Adipocyte (in vitro differentiated cells): ENCODE data around the gene MLYCD.

Experiments
- DNase-seq: peaks from one replicate; pipeline ENCODE4 v3.0.0-alpha.2; 2015; ENCODE audit warnings: low read depth
- H3K27me3 ChIP-seq: replicated peaks from 2 replicates; pipeline ENCODE4 v1.7.0; 2013; ENCODE audit warnings: mild to moderate bottlenecking, low read length, moderate library complexity; ENCODE audit not compliant: control insufficient read depth, insufficient read depth
- H3K36me3 ChIP-seq: 2 replicates; pipeline ENCODE4 v1.7.0; 2013; ENCODE audit warnings: low read length, mild to moderate bottlenecking, moderate library complexity; ENCODE audit not compliant: control insufficient read depth, insufficient read depth, severe bottlenecking
- H3K4me1 ChIP-seq: 2 replicates; pipeline ENCODE4 v1.7.0; 2013; ENCODE audit warnings: mild to moderate bottlenecking, low read length, moderate library complexity; ENCODE audit not compliant: control insufficient read depth, insufficient read depth
- H3K4me3 ChIP-seq: 2 replicates; pipeline ENCODE4 v1.7.0; 2013; ENCODE audit warnings: mild to moderate bottlenecking, low read length, moderate library complexity
- H3K9ac ChIP-seq: 2 replicates; pipeline ENCODE4 v1.7.0; 2013; ENCODE audit warnings: mild to moderate bottlenecking, low read length, moderate library complexity
- H3K9me3 ChIP-seq: 2 replicates; pipeline ENCODE4 v1.7.0; 2013; ENCODE audit warnings: mild to moderate bottlenecking, low read length, moderate library complexity; ENCODE audit not compliant: control insufficient read depth

Gene MLYCD

DNA sequence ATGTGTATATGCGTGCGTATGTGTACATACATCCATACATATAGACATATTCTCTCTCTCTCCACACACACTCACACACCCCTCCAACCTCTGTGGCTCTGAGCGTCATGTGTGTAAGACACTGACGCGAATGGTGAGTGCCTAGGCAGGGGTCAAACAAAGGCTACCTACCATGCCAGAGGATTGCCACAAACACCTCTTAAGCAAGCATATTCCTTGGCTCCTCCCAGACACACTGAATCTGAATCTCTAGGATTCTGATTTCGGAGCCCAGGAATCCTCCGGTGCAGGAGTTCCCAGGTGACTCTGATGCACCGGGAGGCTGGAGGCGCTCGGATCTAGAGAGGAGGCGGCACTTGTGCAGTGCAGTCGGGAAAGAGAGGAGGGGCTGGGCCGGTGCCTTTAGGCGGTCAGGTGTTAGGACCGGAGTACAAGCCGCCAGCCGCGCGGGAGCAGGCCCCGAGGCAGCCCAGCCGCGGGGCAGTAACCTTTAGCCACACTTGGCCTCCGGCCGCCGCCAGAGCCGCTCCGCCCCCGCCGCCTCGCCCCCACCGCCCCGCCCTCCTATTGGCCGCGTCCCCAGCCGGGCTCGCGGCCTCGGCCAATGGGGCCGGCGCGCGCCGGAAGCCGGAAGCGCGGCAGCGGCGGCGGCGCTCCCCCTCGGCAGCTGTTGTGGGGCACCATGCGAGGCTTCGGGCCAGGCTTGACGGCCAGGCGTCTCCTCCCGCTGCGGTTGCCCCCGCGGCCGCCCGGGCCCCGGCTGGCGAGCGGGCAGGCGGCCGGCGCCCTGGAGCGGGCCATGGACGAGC lies at the start of gene MLYCD:
TSS of gene MLYCD (plus strand) at position 653 of the 809 bp plus-strand sequence. CDS start at position 683, 30 bp downstream.
- DNase-seq, result peak; percentile 93
- H3K4me1 ChIP-seq, result peaks cover 44% of the 10 kb centered on the region
- H3K9ac ChIP-seq, result peak within 1 kb of the TSS; percentile 87
- H3K27me3 ChIP-seq, result no peaks in the 10 kb centered on the region
- peak within 1 kb of the TSS; percentile 87 for H3K4me3 ChIP-seq
- no peaks in the 10 kb centered on the region for H3K36me3 ChIP-seq
- no peaks in the 10 kb centered on the region for H3K9me3 ChIP-seq

DNA sequence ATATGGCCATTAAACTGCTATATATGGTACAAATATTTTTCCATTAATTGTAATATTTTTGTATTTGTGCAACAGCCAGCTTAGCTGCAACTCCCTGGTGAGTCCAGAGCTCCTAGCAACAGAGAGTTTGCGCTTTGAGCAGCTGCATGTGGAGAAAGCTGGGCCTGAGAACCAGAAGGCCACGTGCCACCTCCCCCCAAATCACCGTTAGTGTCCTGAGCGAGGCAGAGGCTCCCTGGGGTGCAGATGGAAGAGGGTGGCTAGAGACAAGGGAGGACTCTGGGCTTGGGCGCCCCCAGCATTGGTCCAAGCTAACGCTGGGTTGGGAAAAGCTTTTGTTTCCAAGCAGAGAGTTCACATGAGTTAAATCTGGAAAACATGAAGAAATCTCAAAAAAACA lies 49.5 kb upstream of the MLYCD start:
- H3K27me3 ChIP-seq, result peaks cover 20% of the 10 kb centered on the region
- no peaks in the 10 kb centered on the region for H3K4me1 ChIP-seq
- no peak overlapping the region for H3K4me3 ChIP-seq
- no peaks in the 10 kb centered on the region for H3K9me3 ChIP-seq
- no peak overlapping the region for H3K9ac ChIP-seq
- H3K36me3 ChIP-seq, result no peaks in the 10 kb centered on the region
- no peak for DNase-seq

DNA sequence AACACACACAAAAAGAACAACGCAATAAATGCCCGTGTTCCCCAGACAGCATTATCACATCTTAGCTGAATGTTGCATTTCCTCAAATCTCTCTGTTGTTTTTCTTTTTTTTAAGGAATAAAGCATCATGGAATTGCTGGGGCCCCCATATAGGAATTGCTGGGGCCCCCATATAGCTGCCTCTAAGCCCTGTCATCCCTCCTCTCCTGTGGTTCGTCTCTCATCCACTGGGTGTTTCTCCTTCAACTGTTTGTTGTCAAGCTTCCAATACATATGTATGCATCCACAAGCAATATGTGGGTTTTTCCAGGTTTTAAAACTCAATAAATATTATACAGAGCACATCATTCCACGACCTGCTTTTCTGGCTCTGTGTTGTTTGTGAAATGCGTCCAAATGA lies 48.0 kb upstream of the MLYCD start:
- Histone ChIP-seq H3K4me3 (no peak overlapping the region), H3K4me1 (no peaks in the 10 kb centered on the region), H3K36me3 (no peaks in the 10 kb centered on the region), H3K9me3 (no peaks in the 10 kb centered on the region), H3K27me3 (peaks cover 23% of the 10 kb centered on the region), H3K9ac (no peak overlapping the region)
- no peak for DNase-seq

DNA sequence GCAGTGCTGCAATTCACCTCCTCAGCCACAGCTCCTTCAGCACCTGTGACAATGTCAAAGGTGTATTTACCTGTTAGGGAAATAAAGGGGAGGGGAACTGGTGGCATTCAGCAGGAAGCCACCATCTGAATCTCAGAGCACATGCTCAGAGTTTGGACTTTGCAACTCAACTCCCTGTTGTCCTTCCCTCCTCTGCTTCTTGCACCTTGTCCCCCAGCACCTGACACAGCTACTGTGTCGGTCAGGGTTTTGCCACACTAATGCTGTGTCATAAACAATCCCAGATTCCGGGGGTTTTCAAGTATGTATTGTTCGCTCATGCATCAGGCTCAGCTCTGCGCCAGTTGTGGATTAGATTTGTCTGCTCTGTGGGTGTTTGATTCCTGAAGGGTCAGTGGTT lies 47.4 kb upstream of the MLYCD start:
- Histone ChIP-seq H3K27me3 (peaks cover 26% of the 10 kb centered on the region), H3K36me3 (no peaks in the 10 kb centered on the region), H3K9ac (no peak overlapping the region), H3K9me3 (no peaks in the 10 kb centered on the region), H3K4me3 (no peak overlapping the region), H3K4me1 (no peaks in the 10 kb centered on the region)
- DNase-seq, result no peak

DNA sequence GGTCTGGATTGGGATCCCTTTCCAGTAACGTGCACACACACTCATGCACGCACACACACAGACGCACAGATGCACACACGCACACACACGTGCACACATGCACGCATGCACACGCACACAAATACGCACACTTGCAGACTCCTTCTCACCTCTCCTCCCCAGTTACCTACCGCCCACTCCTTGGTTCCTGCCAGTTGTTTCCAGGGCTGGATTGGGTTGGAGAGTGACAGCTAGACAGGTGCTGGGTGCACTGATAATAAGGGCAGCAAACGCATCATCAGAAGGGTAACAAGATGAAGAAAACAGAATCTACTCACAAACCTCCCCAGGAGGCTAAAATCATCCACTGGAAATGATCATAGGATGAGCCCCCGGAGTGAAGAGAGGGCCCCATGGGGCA lies 46.1 kb upstream of the MLYCD start:
- Histone ChIP-seq H3K4me1 (no peaks in the 10 kb centered on the region), H3K9me3 (no peaks in the 10 kb centered on the region), H3K36me3 (no peaks in the 10 kb centered on the region), H3K9ac (no peak overlapping the region), H3K4me3 (no peak overlapping the region), H3K27me3 (peaks cover 23% of the 10 kb centered on the region)
- no peak for DNase-seq

DNA sequence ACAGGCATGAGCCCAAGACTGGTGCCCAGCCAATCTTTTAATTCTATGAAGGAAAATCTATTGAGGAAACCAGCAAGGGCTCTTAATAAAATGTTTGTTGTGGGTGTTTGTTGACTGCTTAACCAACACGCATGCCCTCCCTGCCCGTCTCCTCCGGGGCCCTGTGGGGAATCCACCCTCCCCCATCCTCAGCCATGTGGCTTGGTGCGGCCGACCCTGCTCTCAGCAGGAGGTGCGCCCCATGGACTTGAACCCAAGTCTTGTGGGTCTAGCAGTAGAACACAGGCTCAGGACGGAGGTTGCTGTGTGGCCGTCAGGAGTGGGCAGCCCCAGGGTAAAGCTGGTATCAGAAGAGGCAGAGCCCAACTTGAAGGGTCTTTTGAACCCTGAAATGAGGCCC lies 45.1 kb upstream of the MLYCD start:
- DNase-seq, result no peak
- Histone ChIP-seq H3K9me3 (no peaks in the 10 kb centered on the region), H3K36me3 (no peaks in the 10 kb centered on the region), H3K27me3 (peaks cover 23% of the 10 kb centered on the region), H3K4me3 (no peak overlapping the region), H3K9ac (no peak overlapping the region), H3K4me1 (no peaks in the 10 kb centered on the region)

DNA sequence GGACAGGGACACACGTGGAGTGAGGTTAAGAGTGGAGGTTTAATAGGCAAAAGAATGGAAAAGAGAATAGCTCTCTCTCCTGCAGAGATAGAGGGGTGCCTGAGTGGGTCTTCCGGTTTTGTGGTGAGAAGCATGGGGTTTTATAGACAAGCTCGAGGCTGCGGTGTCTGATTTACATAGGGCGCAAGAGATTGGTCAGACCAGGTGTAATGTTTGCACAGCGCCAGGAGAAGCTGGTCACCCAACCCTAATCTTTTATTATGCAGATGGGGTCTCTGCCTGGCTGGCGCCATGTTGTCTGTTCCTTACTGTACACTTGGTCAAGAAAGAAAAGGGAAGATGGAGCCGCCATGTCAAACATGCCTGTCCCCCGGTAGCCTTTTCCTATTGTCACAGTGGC lies 44.5 kb upstream of the MLYCD start:
- Histone ChIP-seq H3K4me3 (no peak overlapping the region), H3K36me3 (no peaks in the 10 kb centered on the region), H3K27me3 (peaks cover 23% of the 10 kb centered on the region), H3K9ac (no peak overlapping the region), H3K4me1 (no peaks in the 10 kb centered on the region), H3K9me3 (no peaks in the 10 kb centered on the region)
- DNase-seq, result no peak

DNA sequence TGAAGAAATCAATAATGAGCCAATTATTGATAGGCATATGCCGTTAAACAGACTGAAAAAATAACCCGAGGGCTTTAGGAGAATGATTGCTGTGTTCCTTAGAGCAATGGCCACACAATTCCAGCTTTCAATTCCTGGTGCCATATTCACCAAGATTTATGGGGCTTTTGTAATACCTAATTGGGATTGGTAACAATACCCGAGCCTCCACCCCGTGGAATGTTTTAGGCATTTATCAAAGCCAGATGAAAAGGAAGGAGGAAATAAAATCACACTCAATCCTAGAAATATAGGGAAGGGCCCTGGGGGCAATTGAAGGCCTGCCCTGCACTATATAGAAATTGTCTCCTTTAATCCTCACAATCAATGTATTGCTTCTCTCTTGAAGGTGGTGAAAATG lies 42.1 kb upstream of the MLYCD start:
- no peaks in the 10 kb centered on the region for H3K9me3 ChIP-seq

DNA sequence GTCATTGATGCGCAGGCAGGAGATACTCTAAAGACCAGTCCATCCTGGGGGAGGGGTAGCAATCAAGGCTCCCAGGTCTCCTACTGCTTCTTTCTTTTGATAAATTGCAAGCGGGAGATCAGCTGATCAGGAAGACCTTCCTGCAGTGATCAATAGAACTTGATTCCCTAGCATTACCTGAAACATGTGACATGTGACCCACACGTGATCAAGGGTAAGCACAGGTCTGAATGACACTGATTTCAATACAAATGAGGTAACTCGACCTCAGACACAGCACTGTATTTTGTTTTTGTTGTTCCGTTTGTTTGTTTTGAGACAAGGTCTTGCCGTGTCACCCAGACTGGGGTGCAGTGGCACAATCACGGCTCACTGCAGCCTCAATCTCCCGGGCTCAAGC lies 39.6 kb upstream of the MLYCD start:
- H3K36me3 ChIP-seq, result no peaks in the 10 kb centered on the region
- H3K4me1 ChIP-seq, result no peaks in the 10 kb centered on the region
- H3K27me3 ChIP-seq, result peaks cover 13% of the 10 kb centered on the region
- no peaks in the 10 kb centered on the region for H3K9me3 ChIP-seq
- no peak for DNase-seq
- H3K4me3 ChIP-seq, result no peak overlapping the region
- H3K9ac ChIP-seq, result no peak overlapping the region

More for the DNA sequence above, 42.1 kb upstream of the MLYCD start:
- Histone ChIP-seq H3K4me1 (no peaks in the 10 kb centered on the region), H3K9ac (no peak overlapping the region), H3K36me3 (no peaks in the 10 kb centered on the region), H3K4me3 (no peak overlapping the region), H3K27me3 (peaks cover 25% of the 10 kb centered on the region)
- no peak for DNase-seq

DNA sequence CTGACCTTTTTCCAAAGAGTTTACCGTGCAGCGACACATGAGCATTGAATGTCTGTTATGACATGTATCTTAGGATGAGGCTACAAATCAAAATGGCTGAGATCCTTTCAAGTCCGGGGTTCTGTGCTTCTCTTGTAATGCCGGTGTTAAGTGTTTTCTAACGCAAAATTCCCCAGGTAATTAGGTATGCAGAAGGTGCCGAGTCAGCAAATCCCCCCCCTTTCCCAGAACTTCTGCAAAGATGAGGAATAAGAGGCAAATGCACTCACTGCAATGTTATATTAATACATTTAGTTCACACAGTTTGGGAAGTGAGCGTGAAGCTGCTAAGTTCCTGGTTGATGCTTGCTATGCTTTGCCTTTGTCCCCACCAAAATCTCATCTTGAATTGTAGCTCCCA lies 36.3 kb upstream of the MLYCD start:
- Histone ChIP-seq H3K27me3 (peaks cover 6% of the 10 kb centered on the region), H3K4me1 (no peaks in the 10 kb centered on the region), H3K9ac (no peak overlapping the region), H3K9me3 (peaks cover 9% of the 10 kb centered on the region), H3K4me3 (no peak overlapping the region), H3K36me3 (no peaks in the 10 kb centered on the region)
- no peak for DNase-seq

DNA sequence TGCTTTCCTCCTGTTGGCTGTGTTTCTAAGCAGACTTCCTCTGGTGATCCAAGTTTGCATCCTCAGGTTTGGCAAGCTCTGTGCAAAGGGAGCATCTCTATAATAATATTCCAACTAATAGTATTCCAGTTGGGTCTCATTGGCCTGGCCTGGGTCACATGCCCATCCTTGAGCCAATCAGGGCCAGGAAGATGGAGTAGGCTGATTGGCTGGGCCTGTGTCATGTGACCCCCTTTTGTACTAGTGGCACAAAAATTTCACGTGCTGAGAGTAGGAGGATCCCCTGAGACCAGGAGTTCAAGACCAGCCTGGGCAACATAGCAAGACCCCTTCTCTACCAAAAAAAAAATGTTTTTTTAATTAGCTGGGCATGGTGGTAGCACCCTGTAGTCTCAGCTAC lies 35.2 kb upstream of the MLYCD start:
- Histone ChIP-seq H3K27me3 (peaks cover 6% of the 10 kb centered on the region), H3K9me3 (peaks cover 9% of the 10 kb centered on the region), H3K4me3 (no peak overlapping the region), H3K9ac (no peak overlapping the region), H3K4me1 (no peaks in the 10 kb centered on the region), H3K36me3 (no peaks in the 10 kb centered on the region)
- DNase-seq, result no peak

DNA sequence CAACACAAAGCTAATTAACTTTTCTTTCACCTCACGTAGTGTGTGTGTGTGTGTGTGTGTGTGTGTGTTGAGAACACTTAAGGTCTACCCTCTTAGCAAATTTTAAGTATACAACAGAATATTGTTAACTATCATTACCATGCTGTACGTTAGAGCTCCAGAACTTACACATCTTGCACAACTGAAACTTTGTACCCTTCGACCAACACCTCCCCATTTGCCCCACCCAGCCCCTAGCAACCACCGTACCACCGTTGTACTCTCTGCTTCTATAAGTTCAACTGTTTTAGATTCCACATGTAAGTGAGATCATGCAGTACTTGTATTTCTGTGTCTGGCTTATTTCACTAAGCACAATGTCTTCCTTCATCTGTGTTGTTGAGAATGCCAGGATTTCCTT lies 28.1 kb upstream of the MLYCD start:
- DNase-seq, result no peak
- H3K9ac ChIP-seq, result no peak overlapping the region
- H3K36me3 ChIP-seq, result no peaks in the 10 kb centered on the region
- H3K27me3 ChIP-seq, result peaks cover 10% of the 10 kb centered on the region
- no peak overlapping the region for H3K4me3 ChIP-seq
- peaks cover 16% of the 10 kb centered on the region for H3K9me3 ChIP-seq
- H3K4me1 ChIP-seq, result no peaks in the 10 kb centered on the region
